NCI-H226 (cell line): Measurements from ENCODE around the gene PLXNB3.

Source experiments
- DNase-seq: peaks from one replicate; pipeline ENCODE4 v3.0.0-alpha.2; 2015

The PLXNB3 gene

GRCh38 chrX:153762626-153763173 is 1.3 kb upstream of the PLXNB3 start:
- no peak for DNase-seq

- no peak for DNase-seq
Measured at GRCh38 chrX:153763298-153763932, 634 bp upstream of the PLXNB3 start.

DNA sequence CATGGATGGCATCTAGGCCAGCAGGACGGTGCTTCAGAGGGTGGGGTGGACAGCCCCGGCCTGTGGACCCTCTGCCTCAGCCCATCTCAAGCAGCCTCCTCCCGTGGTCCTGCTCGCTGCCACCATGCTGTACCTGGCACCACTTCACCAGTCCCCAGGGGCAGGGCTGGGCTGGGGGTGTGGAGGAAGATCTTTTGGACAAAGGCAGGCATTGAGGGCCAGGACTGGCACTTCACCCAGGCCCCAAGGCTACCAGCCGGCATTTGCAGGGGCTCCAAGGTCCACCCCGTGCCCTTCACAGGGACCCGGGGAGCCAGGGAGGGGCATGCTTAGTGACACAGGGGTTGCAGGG is 713 bp downstream of the PLXNB3 start:
- DNase-seq = no peak

GRCh38 chrX:153765138-153766079 is 1.4 kb downstream of the PLXNB3 start:
- no peak for DNase-seq

GRCh38 chrX:153766098-153766817 is 2.2 kb downstream of the PLXNB3 start:
- DNase-seq = no peak

DNA sequence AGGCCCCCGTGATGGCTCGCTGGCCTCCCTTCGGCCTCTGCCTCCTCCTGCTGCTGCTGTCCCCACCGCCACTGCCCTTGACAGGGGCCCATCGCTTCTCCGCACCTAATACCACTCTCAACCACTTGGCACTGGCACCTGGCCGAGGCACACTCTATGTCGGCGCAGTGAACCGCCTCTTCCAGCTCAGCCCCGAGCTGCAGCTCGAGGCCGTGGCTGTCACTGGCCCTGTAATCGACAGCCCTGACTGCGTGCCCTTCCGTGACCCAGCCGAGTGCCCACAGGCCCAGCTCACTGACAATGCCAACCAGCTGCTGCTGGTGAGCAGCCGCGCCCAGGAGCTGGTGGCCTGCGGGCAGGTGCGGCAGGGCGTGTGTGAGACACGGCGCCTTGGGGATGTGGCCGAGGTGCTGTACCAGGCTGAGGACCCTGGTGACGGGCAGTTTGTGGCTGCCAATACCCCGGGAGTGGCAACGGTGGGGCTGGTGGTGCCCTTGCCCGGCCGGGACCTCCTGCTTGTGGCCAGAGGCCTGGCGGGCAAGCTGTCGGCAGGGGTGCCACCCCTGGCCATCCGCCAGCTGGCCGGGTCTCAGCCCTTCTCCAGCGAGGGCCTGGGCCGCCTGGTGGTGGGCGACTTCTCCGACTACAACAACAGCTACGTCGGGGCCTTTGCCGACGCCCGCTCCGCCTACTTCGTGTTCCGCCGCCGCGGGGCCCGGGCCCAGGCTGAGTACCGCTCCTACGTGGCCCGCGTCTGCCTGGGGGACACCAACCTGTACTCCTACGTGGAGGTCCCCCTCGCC is 3.0 kb downstream of the PLXNB3 start:
- DNase-seq = no peak

DNA sequence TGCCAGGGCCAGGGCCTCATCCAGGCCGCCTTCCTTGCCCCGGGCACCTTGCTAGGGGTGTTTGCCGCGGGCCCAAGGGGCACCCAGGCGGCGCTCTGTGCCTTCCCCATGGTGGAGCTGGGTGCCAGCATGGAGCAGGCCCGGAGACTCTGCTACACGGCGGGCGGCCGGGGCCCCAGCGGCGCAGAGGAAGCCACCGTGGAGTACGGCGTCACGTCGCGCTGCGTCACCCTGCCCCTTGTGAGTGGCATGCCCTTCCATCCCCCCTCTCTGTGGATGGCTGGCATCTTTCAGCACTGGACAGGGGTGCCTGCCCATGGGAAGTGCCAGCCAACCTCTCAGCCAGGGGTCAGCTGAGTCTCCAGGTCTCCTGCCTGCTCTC is 3.6 kb downstream of the PLXNB3 start:
- DNase-seq = no peak

DNA sequence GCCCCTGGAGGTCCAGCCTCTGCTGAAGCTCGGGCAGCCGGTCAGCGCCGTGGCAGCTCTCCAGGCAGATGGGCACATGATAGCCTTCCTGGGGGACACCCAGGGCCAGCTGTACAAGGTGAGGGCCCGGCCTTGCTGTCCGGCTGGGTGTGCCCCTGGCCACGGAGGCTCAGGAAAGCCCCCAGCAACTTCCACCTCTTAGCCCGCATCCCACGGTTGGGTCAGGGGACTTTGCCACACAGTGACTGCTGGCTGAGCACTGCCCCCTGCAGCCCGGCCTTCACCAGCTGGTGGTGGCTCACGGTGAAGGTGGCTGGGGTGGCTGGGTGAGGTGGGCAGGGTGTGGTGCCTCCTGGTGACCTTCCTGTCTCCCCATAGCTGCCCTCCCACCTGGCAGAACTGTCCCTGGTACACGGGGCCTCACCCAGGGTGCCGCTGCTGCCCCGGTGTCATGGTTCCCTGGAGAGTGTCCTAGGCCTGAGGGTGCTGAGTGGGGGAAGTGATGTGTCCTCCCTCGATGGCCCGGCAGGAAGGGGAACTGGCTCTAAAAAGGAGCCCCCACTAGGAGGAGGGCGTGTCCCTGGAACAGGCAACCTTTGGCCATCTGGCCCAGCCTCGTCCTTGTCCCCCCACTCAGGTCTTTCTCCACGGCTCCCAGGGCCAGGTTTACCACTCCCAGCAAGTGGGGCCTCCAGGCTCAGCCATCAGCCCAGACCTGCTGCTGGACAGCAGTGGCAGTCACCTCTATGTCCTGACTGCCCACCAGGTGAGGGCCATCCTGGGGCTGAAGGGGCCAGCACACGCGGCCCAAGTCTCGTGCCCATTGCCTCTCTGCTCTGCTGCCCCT is 4.5 kb downstream of the PLXNB3 start:
- DNase-seq = no peak

DNA sequence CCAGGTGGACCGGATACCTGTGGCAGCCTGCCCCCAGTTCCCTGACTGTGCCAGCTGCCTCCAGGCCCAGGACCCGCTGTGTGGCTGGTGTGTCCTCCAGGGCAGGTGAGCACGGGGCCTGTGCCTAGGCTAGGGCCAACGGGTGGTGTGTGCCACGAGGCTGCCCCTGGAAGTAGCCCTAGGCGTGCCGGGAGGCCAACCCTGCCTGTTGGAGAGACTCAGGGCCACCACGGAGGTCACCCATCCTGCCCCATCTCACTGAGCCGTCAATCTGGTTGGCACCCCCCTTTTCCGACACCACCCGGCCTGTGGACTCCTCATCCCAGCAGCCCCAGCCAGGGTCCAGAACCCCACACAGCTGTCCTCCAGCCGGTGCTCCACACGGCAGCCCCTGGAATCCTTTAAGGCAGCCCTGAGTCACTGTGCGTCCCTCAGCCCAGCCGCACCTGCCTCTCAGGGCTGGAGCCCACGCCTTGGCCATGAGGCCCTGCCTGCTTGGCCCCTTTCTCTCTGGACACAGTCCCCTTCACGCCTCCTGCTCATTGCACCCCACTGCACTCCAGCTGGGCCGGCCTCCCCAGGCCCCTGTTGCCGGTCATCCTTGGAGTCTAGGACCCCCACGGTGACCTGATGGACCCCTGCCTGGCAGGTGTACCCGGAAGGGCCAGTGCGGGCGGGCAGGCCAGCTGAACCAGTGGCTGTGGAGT is 5.3 kb downstream of the PLXNB3 start:
- no peak for DNase-seq

DNA sequence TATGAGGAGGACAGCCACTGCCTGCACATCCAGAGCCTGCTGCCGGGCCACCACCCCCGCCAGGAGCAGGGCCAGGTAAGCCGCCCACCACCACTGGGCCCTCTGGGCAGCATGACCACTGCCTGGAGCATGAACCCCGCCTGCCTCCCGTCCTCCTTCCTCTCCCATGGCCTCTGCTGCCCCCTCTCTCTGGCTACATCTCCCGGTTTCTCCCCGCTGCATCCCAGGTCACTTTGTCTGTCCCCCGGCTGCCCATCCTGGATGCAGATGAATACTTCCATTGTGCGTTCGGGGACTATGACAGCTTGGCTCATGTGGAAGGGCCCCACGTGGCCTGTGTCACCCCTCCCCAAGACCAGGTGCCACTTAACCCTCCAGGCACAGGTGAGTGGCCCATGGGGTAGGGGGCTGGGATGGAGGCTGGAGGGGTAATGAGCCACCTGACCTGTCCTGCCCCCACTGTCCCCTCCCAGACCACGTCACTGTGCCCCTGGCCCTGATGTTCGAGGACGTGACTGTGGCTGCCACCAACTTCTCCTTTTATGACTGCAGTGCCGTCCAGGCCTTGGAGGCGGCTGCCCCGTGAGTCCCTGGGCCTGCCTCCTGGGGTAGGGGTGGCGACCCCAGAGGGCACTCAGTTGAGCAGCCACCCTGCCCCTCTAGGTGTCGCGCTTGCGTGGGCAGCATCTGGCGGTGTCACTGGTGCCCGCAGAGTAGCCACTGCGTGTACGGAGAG is 6.0 kb downstream of the PLXNB3 start:
- DNase-seq = no peak

DNA sequence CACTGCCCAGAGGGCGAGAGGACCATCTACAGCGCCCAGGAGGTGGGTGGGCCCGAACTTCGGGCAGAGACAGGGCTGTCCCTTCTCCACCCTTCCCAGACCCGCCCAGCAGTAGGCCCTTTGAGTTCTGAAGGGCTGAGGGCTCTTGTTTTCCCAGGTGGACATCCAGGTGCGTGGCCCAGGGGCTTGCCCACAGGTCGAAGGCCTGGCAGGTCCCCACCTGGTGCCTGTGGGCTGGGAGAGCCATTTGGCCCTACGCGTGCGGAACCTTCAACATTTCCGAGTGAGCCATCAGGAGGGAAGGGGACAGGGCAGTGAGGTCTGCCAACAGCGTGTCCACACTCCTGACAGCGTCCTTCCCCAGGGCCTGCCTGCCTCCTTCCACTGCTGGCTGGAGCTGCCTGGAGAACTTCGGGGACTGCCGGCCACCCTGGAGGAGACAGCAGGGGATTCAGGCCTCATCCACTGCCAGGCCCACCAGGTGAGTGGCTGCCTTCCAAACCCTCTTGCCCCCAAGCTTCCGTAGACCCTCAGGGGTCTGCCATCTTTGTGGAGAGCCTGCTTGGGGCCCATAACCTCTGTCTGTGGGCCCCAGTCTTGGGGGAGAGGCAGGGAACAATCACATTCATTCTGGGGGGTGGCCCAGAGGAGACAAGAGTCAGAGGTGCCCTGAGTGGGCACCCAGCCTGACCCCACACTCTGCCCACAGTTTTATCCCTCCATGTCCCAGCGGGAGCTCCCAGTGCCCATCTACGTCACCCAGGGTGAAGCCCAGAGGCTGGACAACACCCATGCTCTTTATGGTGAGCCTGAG is 6.8 kb downstream of the PLXNB3 start:
- DNase-seq = no peak

GRCh38 chrX:153771415-153772315 is 7.6 kb downstream of the PLXNB3 start:
- no peak for DNase-seq

DNA sequence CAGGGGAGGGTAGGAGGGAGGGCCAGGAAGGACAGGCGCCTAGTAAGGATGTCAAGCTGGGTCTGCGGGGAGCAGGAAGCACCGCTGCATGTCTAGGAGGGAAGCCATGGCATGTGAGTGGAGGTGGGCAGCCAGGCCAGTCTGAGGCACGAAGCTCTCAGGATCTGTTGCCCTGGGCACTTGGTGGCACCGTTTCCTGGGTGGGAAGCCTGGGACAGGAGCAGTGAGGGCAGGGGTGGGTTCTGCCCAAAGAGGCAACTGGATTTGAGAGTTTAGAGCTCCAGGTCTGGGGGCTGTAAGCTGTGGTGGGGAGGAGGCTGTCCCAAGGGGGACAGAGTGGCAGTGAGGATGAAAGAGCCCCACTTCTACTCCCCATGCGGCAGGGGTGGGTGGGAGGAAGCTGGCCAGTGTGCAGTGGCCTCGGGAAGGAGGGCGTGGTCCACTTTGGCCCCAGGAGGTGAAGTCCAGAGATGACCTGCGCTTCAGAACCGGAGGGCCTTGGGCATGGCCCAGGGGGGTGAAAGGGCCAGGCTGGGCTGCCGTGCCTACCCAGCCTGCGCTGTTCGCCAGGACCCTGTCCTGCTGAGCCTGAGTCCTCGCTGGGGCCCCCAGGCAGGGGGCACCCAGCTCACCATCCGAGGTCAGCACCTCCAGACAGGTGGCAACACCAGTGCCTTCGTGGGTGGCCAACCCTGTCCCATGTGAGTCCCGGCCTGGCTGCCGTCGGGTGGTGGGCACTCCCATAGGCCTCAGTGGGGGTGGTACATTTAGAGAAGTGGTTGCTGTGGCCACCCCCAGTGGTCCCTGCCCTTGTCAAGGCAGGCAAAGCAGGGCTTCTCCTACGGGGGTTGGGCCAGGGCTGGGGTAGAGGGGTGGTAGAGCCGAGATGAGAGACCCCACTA is 8.5 kb downstream of the PLXNB3 start:
- no peak for DNase-seq

GRCh38 chrX:153773218-153773611 is 9.2 kb downstream of the PLXNB3 start:
- DNase-seq = no peak

DNA sequence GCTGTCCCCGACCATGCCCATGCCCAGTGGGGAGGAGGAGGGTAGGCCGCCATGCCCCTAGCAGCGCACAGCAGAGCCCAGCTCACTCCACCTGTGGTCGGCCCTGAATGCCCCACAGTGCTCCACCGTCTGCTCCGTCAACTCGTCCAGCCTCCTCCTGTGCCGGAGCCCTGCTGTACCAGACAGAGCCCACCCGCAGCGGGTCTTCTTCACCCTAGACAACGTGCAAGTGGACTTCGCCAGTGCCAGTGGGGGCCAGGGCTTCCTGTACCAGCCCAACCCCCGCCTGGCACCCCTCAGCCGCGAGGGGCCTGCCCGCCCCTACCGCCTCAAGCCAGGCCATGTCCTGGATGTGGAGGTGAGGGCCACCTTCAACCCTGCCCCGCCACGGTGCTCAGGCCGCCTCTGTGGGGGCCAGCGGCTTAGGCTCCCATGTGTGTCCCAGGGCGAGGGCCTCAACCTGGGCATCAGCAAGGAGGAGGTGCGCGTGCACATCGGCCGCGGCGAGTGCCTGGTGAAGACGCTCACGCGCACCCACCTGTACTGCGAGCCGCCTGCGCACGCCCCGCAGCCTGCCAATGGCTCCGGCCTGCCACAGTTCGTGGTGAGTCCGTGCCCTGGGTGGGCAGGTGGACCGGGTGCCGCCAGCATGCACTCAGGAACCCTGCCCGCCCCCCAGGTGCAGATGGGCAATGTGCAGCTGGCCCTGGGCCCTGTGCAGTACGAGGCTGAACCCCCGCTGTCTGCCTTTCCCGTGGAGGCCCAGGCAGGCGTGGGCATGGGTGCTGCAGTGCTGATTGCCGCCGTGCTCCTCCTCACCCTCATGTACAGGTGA is 9.9 kb downstream of the PLXNB3 start:
- no peak for DNase-seq
